T-cell (primary cell): ENCODE data around the gene ELOVL4. TPM values are rescaled to one million over a fixed set of nuclear protein-coding genes. Genes with fewer than 3 reads are reported as not detected.

Experiments
- ATAC-seq, 4 experiments: fragments of 200-7000 bp in 3 of 4; fragments of 150-1000 bp in 1 of 4; cut with Tn5 transposase; replicated peaks in 1 of 4; 1 replicate in 3 of 4; 2 replicates in 1 of 4; pipeline ENCODE4 v1.10.0; 2021; ENCODE audit warnings: moderate library complexity in 3 of 4, mild to moderate bottlenecking in 2 of 4, moderate number of reproducible peaks in 1 of 4
- CTCF ChIA-PET, 2 donors: fragments of 300-600 bp; sonication (Branson Sonifier 250); formaldehyde crosslinking; loops; one replicate each; lab custom pipeline; 2022; ENCODE audit warnings: antibody characterized with exemption in 2 of 2; lab: Charles Lee
- POLR2A ChIA-PET, 2 donors: fragments of 300-600 bp; sonication (Branson Sonifier 250); formaldehyde crosslinking; loops; one replicate each; lab custom pipeline; 2022; ENCODE audit warnings: antibody characterized with exemption in 2 of 2; lab: Charles Lee
- DNase-seq, 35 experiments: peaks; one replicate each; pipeline versions ENCODE4 v3.0.0 to v3.0.0-alpha.2; 2013 to 2023
- H3K27ac ChIP-seq: one replicate; pipeline ENCODE4 v1.5.1; 2013; ENCODE audit warnings: low read length
- H3K27me3 ChIP-seq, 2 experiments: replicated peaks in 1 of 2; 1 replicate in 1 of 2; 2 replicates in 1 of 2; pipeline versions ENCODE4 v1.6.1 to v1.7.0; 2013; ENCODE audit warnings: low read length in 1 of 2, mixed read lengths in 1 of 2; ENCODE audit not compliant: control insufficient read depth in 2 of 2, insufficient read depth in 2 of 2; ENCODE audit errors: extremely low read depth in 1 of 2
- H3K36me3 ChIP-seq, 2 donors: 1 replicate in 1 of 2; 2 replicates in 1 of 2; pipeline versions ENCODE4 v1.6.1 to v1.7.0; 2013; ENCODE audit warnings: low read length in 1 of 2; ENCODE audit not compliant: control insufficient read depth in 2 of 2, insufficient read depth in 1 of 2; ENCODE audit errors: extremely low read depth in 1 of 2
- H3K4me1 ChIP-seq, 2 experiments: 1 replicate in 1 of 2; 2 replicates in 1 of 2; pipeline versions ENCODE4 v1.6.1 to v1.7.0; 2013; ENCODE audit warnings: low read length in 2 of 2, mixed read lengths in 1 of 2; ENCODE audit not compliant: insufficient read depth in 2 of 2, control insufficient read depth in 1 of 2; ENCODE audit errors: extremely low read depth in 1 of 2
- H3K4me3 ChIP-seq, 2 donors: 1 replicate in 1 of 2; 2 replicates in 1 of 2; pipeline versions ENCODE4 v1.5.1 to v1.7.0; 2013; ENCODE audit warnings: mild to moderate bottlenecking in 2 of 2, low read length in 1 of 2, moderate library complexity in 1 of 2; ENCODE audit not compliant: control insufficient read depth in 1 of 2; ENCODE audit errors: extremely low read depth in 1 of 2
- H3K9me3 ChIP-seq: 2 replicates; pipeline ENCODE4 v1.7.0; 2013
- H3K27ac Mint-ChIP-seq, 2 donors: one replicate each; pipeline ENCODE4 v1.8.0; 2020 to 2021; ENCODE audit warnings: mild to moderate bottlenecking in 2 of 2, mixed read lengths in 2 of 2
- H3K27me3 Mint-ChIP-seq, 2 donors: one replicate each; pipeline ENCODE4 v1.8.0; 2021 to 2022; ENCODE audit warnings: mixed read lengths in 2 of 2
- H3K36me3 Mint-ChIP-seq: one replicate; pipeline ENCODE4 v1.8.0; 2021; ENCODE audit warnings: mixed read lengths
- H3K4me1 Mint-ChIP-seq, 3 donors: one replicate each; pipeline ENCODE4 v1.8.0; 2020 to 2022; ENCODE audit warnings: mixed read lengths in 3 of 3, mild to moderate bottlenecking in 1 of 3
- H3K4me3 Mint-ChIP-seq, 3 donors: one replicate each; pipeline ENCODE4 v1.8.0; 2020 to 2022; ENCODE audit warnings: mild to moderate bottlenecking in 3 of 3, mixed read lengths in 3 of 3, moderate library complexity in 3 of 3
- H3K9me3 Mint-ChIP-seq, 3 donors: one replicate each; pipeline ENCODE4 v1.8.0; 2020 to 2022; ENCODE audit warnings: mixed read lengths in 3 of 3
- WGBS: methylation state at CpG from one replicate; pipeline ENCODE4 v1.1.5; 2013; ENCODE audit warnings: missing lambda C conversion rate; ENCODE audit not compliant: insufficient coverage; 5-methylcytosine and 5-hydroxymethylcytosine counted together
- total RNA-seq, 35 experiments: library from RNA in 6 of 35; stranded (reverse) in 6 of 35; fragments of 120-200 nt in 1 of 35; gene quantifications; one replicate each; pipeline versions ENCODE4 v1.2.1 to v1.2.4 and lab custom pipeline; 2013 to 2026

ELOVL4 gene
- total RNA-seq, 5 donors from 2014 or later (not counting 1 experiment from before 2014, with no cell fraction given), result 0.58 to 2.6 (median 1.6) TPM

DNA sequence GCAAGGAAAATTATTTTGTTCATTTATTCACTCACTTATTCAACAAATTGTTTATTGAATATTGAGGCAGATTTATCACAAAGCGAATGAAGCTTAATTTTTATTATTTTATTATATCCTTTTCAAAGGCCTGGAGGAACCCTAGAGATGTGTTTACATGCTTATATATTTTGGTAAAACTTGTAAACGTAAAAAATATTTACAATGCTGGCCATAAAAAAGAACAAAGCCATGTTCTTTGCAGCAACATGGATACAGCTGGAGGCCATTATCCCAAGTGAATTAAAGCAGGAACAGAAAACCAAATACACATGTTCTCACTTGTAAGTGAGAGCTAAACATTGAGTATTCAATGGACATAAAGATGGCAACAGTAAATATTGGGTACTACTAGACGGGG, 58.8 kb downstream of the ELOVL4 start:
- no CpG with 5 or more reads among the region's 3 CpGs for WGBS
- H3K27ac Mint-ChIP-seq, result no peak overlapping the region
- no peaks in the 10 kb centered on the region for H3K9me3 ChIP-seq
- no peaks in the 10 kb centered on the region for H3K4me1 Mint-ChIP-seq
- no peaks in the 10 kb centered on the region for H3K27me3 ChIP-seq
- H3K9me3 Mint-ChIP-seq, result peaks cover 0 to 20% (median 18%) of the 10 kb centered on the region in 3 donors
- H3K27ac ChIP-seq, result no peak overlapping the region
- H3K4me3 ChIP-seq, result no peak overlapping the region
- H3K4me3 Mint-ChIP-seq, result no peak overlapping the region
- no peaks in the 10 kb centered on the region for H3K4me1 ChIP-seq
- ChIA-PET POLR2A (no interaction called here), CTCF (interaction anchor here in 1 of 2 donors (0.6 to 1.4 kb wide), 4 partner anchors 14 to 31 kb away, joined by 3 read pairs; no protein-coding TSS in a partner anchor)
- peaks cover 3% of the 10 kb centered on the region for H3K36me3 Mint-ChIP-seq
- ATAC-seq, result no peak
- DNase-seq, result no peak
- peaks cover 25 to 37% of the 10 kb centered on the region in 2 donors for H3K27me3 Mint-ChIP-seq
- H3K36me3 ChIP-seq, result no peaks in the 10 kb centered on the region

DNA sequence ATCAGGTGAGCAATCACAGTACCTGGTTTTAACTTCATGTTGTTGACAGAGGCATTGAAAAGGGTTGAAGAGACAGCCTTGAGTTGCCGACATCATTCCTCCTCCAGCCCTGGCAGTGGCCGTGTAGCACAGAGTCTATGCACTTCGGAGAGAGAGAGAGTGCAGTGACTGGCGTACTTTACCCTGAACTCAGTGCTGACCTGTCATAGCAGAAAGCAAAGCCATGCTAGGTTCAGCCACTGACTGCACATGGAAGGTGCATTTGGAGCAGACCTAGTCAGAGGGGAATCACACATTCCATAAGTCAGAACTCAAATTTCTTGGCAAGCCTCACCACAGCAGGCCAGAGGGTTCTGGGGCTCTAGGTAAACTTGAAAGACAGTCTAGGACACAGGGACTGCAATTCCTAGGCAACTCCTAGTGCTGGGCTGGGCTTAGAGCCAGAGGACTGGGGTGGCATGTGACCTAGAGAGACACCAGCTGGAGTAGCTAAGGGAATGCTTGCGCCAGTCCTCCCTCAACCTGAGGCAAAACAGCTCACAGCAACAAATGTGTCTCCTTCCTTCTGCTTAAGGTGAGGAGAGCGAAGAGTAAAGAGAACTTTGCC, 69.1 kb downstream of the ELOVL4 start:
- Histone ChIP-seq H3K36me3 (no peaks in the 10 kb centered on the region), H3K4me3 (no peak overlapping the region), H3K9me3 (no peaks in the 10 kb centered on the region), H3K27me3 (peaks cover 0 to 14% of the 10 kb centered on the region in 2 experiments), H3K4me1 (no peaks in the 10 kb centered on the region), H3K27ac (no peak overlapping the region)
- ChIA-PET CTCF (interaction anchor here in 1 of 2 donors (1.5 kb wide), 1 partner anchor 8 kb away, joined by 3 read pairs; no protein-coding TSS in a partner anchor), POLR2A (no interaction called here)
- ATAC-seq (no peak), DNase-seq (no peak)
- Mint-ChIP-seq H3K27ac (no peak overlapping the region), H3K36me3 (no peaks in the 10 kb centered on the region), H3K9me3 (peaks cover 0 to 11% (median 0%) of the 10 kb centered on the region in 3 donors), H3K27me3 (peaks cover 39 to 48% of the 10 kb centered on the region in 2 donors), H3K4me1 (peaks cover 0 to 6% (median 2%) of the 10 kb centered on the region in 3 donors), H3K4me3 (no peak overlapping the region)
- 98% methylated on average over 4 of the region's 6 CpGs for WGBS

DNA sequence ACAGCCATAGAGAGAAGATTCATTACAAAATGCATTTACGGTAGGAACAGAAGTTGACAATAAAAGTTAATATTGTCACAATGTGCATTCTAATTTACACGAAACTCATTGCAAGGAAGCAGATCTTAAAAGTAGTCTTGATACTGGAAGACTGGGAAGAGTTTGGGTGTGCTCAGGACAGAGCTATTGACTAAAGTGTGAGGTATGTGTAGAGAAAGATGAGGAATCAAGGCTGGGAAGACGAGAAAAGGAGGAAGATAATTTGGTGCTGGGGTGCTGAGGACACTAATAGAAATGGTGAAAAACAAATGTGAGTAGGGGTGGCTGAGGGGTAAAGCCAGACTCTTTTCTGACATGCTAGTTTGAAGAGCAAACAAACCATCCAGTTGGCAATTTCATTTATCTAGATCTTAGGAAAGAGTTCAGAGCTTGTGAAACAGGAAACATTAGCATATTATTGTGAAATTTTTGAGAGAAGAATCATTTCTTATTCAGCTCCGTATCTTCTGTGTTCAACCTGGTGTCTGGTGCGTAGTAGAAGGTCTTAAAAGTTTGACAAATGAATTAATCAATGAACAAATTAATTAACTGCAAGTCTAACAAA, 72.7 kb downstream of the ELOVL4 start:
- POLR2A ChIA-PET, result no interaction called here
- no peak overlapping the region for H3K27ac Mint-ChIP-seq
- H3K4me3 Mint-ChIP-seq, result no peak overlapping the region

DNA sequence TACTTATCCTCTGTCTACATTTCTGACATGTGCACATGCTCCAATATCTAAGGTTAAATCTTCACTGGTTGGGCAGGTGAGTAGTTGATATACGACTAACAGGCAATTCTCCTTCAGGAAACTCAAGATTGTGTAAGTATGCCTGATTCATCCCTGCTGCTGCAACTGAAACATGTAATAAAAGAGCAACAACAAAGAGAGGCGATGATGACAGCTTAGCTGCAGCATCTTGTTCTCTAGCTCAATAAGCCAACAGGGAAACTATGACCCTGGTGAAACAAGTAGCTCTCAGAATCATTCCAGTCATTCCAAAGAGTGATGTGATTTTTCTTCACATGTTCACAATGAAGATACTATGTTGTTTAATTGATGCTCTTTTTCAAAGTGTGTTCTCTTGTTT, 74.4 kb downstream of the ELOVL4 start:
- Histone ChIP-seq H3K4me3 (no peak overlapping the region), H3K9me3 (no peaks in the 10 kb centered on the region), H3K27me3 (no peaks in the 10 kb centered on the region), H3K36me3 (no peaks in the 10 kb centered on the region), H3K4me1 (peaks cover 0 to 9% of the 10 kb centered on the region in 2 experiments), H3K27ac (no peak overlapping the region)
- Mint-ChIP-seq H3K27me3 (peaks cover 17 to 20% of the 10 kb centered on the region in 2 donors), H3K4me3 (no peak overlapping the region), H3K27ac (no peak overlapping the region), H3K36me3 (no peaks in the 10 kb centered on the region), H3K4me1 (peaks cover 9 to 23% (median 16%) of the 10 kb centered on the region in 3 donors), H3K9me3 (no peaks in the 10 kb centered on the region)
- WGBS, result 90% methylated on average over 2 of the region's 2 CpGs
- ATAC-seq, result no peak
- ChIA-PET POLR2A (no interaction called here), CTCF (interaction anchor here in 1 of 2 donors (1.5 kb wide), 1 partner anchor 97 kb away, joined by 3 read pairs; no protein-coding TSS in a partner anchor)
- no peak for DNase-seq

More for the DNA sequence above, 72.7 kb downstream of the ELOVL4 start:
- peaks cover 5 to 7% (median 6%) of the 10 kb centered on the region in 3 donors for H3K4me1 Mint-ChIP-seq
- no peaks in the 10 kb centered on the region for H3K36me3 ChIP-seq
- CTCF ChIA-PET, result interaction anchor here in 1 of 2 donors (1.4 kb wide), 1 partner anchor 14 kb away, joined by 3 read pairs; no protein-coding TSS in a partner anchor
- peaks cover 0 to 2% of the 10 kb centered on the region in 2 experiments for H3K4me1 ChIP-seq
- peaks cover 0 to 11% of the 10 kb centered on the region in 2 experiments for H3K27me3 ChIP-seq
- 88% methylated on average over 2 of the region's 5 CpGs for WGBS
- H3K9me3 ChIP-seq, result no peaks in the 10 kb centered on the region
- H3K9me3 Mint-ChIP-seq, result no peaks in the 10 kb centered on the region
- ATAC-seq (no peak), DNase-seq (no peak)
- H3K27me3 Mint-ChIP-seq, result peaks cover 26 to 28% of the 10 kb centered on the region in 2 donors
- no peaks in the 10 kb centered on the region for H3K36me3 Mint-ChIP-seq
- no peak overlapping the region for H3K4me3 ChIP-seq
- no peak overlapping the region for H3K27ac ChIP-seq

DNA sequence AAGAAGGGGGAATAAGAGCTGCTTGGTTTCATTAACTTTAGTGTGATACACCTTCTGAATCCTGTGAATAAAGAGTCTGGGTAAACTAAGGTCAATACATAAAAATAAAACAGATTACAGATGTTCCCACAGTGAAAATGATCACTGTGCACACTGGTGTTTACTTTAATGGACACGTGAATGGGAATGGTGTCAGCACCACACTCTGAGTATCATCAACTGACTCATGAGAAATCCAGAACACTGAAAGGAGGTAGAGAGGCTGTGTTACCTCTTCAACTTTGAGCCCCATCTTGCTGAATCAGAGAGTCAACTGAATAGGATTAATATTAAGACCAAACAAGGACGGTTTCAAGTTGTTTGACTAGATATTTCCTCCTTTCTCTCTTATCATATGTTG, 75.0 kb downstream of the ELOVL4 start:
- H3K27ac Mint-ChIP-seq, result no peak overlapping the region
- peaks cover 17 to 20% of the 10 kb centered on the region in 2 donors for H3K27me3 Mint-ChIP-seq
- ATAC-seq (no peak), DNase-seq (no peak)
- H3K27me3 ChIP-seq, result no peaks in the 10 kb centered on the region
- peaks cover 9 to 23% (median 19%) of the 10 kb centered on the region in 3 donors for H3K4me1 Mint-ChIP-seq
- ChIA-PET POLR2A (no interaction called here), CTCF (no interaction called here)
- no peaks in the 10 kb centered on the region for H3K36me3 Mint-ChIP-seq
- no peaks in the 10 kb centered on the region for H3K36me3 ChIP-seq
- H3K9me3 ChIP-seq, result no peaks in the 10 kb centered on the region
- no peak overlapping the region for H3K4me3 ChIP-seq
- no peaks in the 10 kb centered on the region for H3K9me3 Mint-ChIP-seq
- WGBS, result no CpG with 5 or more reads among the region's 2 CpGs
- H3K4me3 Mint-ChIP-seq, result no peak overlapping the region
- peaks cover 0 to 9% of the 10 kb centered on the region in 2 experiments for H3K4me1 ChIP-seq
- H3K27ac ChIP-seq, result no peak overlapping the region

DNA sequence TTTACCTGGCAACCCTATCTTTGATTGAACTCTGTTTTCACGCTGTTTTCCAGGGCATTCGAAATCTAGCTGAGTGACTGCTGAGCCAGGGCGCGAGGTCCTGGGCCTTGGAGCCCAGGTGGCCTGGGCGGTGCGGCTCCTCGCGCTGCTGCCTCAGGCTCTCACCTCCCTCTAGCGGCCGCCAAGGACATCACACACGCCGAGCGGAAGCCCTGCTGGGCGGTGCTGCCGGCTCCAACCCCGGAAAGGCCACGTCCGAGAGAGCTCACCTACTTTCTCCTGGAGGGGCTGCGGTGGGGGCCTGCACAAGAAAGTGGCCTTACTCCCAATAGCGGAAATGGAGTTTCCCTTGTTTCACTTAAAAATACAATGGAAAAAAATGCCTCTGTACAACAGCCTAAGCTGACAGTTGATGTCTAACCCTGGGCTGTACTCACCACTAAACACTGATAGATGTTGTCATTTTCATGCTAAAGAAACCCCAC, 77.7 kb downstream of the ELOVL4 start:
- Mint-ChIP-seq H3K27me3 (peaks cover 4 to 6% of the 10 kb centered on the region in 2 donors), H3K36me3 (no peaks in the 10 kb centered on the region), H3K9me3 (no peaks in the 10 kb centered on the region), H3K4me1 (peaks cover 9 to 23% (median 19%) of the 10 kb centered on the region in 3 donors), H3K4me3 (peak overlapping the region; percentile 32 to 50 (median 48)), H3K27ac (peak overlapping the region; percentile 7 to 47)
- ChIA-PET CTCF (interaction anchor here (0.6 to 1.5 kb wide), 15 partner anchors 9 to 299 kb away, joined by 3 to 8 read pairs (median 3); partner anchors contain the start of gene TTK (in 1 of the 2)), POLR2A (no interaction called here)
- ATAC-seq, result peak; percentile 98 to 100 (median 100)
- WGBS, result under 1% methylated on average over 20 of the region's 20 CpGs
- peak; percentile 45 to 84 (median 66) for DNase-seq
- peak overlapping the region in 1 of 2 donors; percentile 28 for H3K4me3 ChIP-seq
- H3K27ac ChIP-seq, result no peak overlapping the region
- H3K36me3 ChIP-seq, result no peaks in the 10 kb centered on the region
- H3K9me3 ChIP-seq, result no peaks in the 10 kb centered on the region
- H3K27me3 ChIP-seq, result no peaks in the 10 kb centered on the region
- peaks cover 0 to 9% of the 10 kb centered on the region in 2 experiments for H3K4me1 ChIP-seq
